ENCODE data around the gene AFF2.
A peak's percentile ranks its signal among the peaks of the same experiment; 100 is the strongest.

The AFF2 gene

DNA sequence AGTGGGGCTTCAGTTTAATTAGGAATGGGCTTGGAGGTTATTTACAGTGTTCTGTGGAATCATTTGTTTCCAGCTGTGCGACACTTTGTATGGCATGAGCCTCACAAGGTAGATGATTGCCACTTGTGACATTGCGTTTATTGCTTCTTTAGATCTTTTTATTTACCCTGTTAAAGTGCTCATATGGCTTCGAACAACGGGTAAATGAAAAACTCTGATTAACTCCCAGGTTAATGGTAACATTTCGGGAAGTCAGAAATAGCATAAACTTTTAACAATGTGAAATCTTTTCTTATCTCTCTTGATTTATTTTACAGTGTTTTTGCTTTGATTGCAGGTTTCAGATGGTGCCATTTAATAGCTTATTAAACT lies 510.4 kb downstream of the AFF2 start:
- no peak for DNase-seq (ENCODE audit: low read depth)
- TF ChIP-seq, protein P1, sequence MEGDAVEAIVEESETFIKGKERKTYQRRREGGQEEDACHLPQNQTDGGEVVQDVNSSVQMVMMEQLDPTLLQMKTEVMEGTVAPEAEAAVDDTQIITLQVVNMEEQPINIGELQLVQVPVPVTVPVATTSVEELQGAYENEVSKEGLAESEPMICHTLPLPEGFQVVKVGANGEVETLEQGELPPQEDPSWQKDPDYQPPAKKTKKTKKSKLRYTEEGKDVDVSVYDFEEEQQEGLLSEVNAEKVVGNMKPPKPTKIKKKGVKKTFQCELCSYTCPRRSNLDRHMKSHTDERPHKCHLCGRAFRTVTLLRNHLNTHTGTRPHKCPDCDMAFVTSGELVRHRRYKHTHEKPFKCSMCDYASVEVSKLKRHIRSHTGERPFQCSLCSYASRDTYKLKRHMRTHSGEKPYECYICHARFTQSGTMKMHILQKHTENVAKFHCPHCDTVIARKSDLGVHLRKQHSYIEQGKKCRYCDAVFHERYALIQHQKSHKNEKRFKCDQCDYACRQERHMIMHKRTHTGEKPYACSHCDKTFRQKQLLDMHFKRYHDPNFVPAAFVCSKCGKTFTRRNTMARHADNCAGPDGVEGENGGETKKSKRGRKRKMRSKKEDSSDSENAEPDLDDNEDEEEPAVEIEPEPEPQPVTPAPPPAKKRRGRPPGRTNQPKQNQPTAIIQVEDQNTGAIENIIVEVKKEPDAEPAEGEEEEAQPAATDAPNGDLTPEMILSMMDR (IDR thresholded peaks at IDR 0.05; ENCODE audit: insufficient read depth, low read depth, low read length, missing control alignments): no peak
- H3K4me3 ChIP-seq (ENCODE audit: low read length): no peak overlapping the region

GRCh38 chrX:149013081-149013480 lies 512.7 kb downstream of the AFF2 start:
- TF ChIP-seq, protein P1 (IDR thresholded peaks at IDR 0.05; ENCODE audit: insufficient read depth, low read depth, low read length, missing control alignments): no peak
- no peak overlapping the region for H3K4me3 ChIP-seq (ENCODE audit: low read length)
- DNase-seq (ENCODE audit: low read depth): no peak

- H3K4me3 ChIP-seq (ENCODE audit: low read length): no peak overlapping the region
- TF ChIP-seq, protein P1 (IDR thresholded peaks at IDR 0.05; ENCODE audit: insufficient read depth, low read depth, low read length, missing control alignments): no peak
- DNase-seq (ENCODE audit: low read depth): no peak
Observed at GRCh38 chrX:149021159-149021558, 520.7 kb downstream of the AFF2 start.

DNA sequence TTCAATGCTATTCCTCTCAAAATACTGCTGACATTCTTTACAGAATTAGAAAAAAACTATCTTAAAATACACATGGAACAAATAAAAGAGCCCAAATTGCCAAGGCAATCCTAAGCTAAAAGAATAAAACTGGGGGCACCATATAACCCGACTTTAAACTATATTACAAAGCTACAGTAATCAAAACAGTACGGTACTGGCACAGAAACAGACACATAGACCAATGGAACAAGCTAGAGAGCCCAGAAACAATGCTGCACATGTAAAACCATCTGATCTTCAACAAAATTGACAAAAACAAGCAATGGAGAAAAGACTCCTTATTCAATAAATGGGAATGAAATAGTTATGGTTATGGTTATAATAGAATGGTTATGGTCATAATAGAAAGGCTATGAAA lies 522.1 kb downstream of the AFF2 start:
- no peak overlapping the region for H3K4me3 ChIP-seq (ENCODE audit: low read length)
- TF ChIP-seq, protein P1 (IDR thresholded peaks at IDR 0.05; ENCODE audit: insufficient read depth, low read depth, low read length, missing control alignments): no peak
- DNase-seq (ENCODE audit: low read depth): no peak

DNA sequence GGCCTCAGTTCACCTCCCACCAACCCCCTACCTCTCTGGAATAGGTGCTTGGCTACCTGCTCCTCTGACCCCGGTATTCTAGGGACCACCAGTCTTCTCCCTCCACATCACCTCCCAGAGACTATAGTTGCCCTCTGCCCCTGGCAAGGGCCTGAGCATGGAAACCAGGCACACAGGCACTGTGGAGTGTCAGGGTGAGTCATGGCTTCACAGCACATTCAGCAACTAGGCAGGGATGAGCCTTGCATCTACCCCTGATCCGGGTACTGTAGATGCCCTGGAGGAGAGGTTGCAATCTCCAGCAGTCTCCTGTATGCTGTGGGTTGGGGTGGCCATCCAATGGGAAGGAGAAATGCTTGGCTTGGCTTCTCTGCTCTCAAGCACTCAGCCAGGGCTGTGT lies 532.0 kb downstream of the AFF2 start:
- TF ChIP-seq, protein P1 (IDR thresholded peaks at IDR 0.05; ENCODE audit: insufficient read depth, low read depth, low read length, missing control alignments): no peak
- no peak overlapping the region for H3K4me3 ChIP-seq (ENCODE audit: low read length)
- peak; percentile 31 for DNase-seq (ENCODE audit: low read depth)

- TF ChIP-seq, protein P1 (IDR thresholded peaks at IDR 0.05; ENCODE audit: insufficient read depth, low read depth, low read length, missing control alignments): no peak
- no peak for DNase-seq (ENCODE audit: low read depth)
- no peak overlapping the region for H3K4me3 ChIP-seq (ENCODE audit: low read length)
Observed at GRCh38 chrX:149036086-149036485, 535.7 kb downstream of the AFF2 start.

DNA sequence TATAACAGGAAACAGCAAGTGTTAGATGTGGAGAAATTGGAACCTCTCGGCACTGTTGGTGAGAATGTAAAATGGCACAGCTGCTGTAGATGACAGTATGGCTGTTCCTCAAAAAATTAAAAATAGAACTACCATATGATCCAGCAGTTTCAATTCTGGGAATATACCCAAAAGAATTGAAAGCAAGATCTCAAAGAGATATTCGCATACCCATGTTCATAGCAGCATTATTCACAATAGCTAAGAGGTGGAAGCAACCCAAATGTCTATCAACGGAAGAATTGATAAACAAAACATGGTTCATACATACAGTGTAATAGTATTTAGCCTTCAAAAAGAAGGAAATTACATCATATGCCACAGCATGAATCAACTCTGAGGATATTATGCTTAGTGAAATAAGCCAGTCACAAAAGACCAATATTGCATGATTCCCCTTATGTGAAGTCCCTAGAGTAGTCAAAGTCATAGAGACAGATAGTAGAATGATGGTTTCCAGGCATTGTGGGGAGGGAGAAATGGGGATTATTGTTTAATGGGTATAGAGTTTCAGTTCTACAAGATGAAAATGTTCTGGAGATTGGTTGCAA lies 537.0 kb downstream of the AFF2 start:
- TF ChIP-seq, protein P1 (IDR thresholded peaks at IDR 0.05; ENCODE audit: insufficient read depth, low read depth, low read length, missing control alignments): no peak
- no peak for DNase-seq (ENCODE audit: low read depth)
- H3K4me3 ChIP-seq (ENCODE audit: low read length): no peak overlapping the region
